K562 (cell line): ENCODE data around the gene RUNX1.

Source experiments
- CBX2 ChIP-seq: fragments of 200-600 bp; sonication (generic); IDR thresholded peaks from one replicate; pipeline ENCODE4 v1.6.1; 2012; ENCODE audit warnings: mild to moderate bottlenecking, low read length, inconsistent platforms; ENCODE audit not compliant: insufficient read depth, poor library complexity, severe bottlenecking
- CBX3 ChIP-seq, 2 experiments: IDR thresholded peaks; 1 replicate in 1 of 2; 2 replicates in 1 of 2; pipeline ENCODE4 v1.6.1; 2012; ENCODE audit warnings: inconsistent platforms in 2 of 2, low read length in 2 of 2, borderline replicate concordance in 1 of 2, control low read depth in 1 of 2
- CTCF ChIP-seq, 3 experiments: IDR thresholded peaks in 2 of 3; conservative IDR thresholded peaks in 1 of 3; 2 replicates each; pipeline ENCODE4 v1.5.1; 2011 to 2012; ENCODE audit warnings: low read length in 3 of 3, mild to moderate bottlenecking in 3 of 3, control low read depth in 2 of 3, improper control_type of control experiment in 1 of 3, inconsistent platforms in 1 of 3, low read depth in 1 of 3, mixed read lengths in 1 of 3, moderate library complexity in 1 of 3; ENCODE audit not compliant: insufficient read depth in 2 of 3
- ETV5 ChIP-seq: sonication (generic); formaldehyde crosslinking; IDR thresholded peaks from 2 replicates; pipeline ENCODE4 v1.4.0; 2020; ENCODE audit warnings: low read depth, mild to moderate bottlenecking, missing genetic modification reagents
- GABPA ChIP-seq: fragments of 200-800 bp; sonication (Bioruptor generic); conservative IDR thresholded peaks from 2 replicates; pipeline ENCODE4 v1.6.1; 2016; ENCODE audit warnings: low read depth, missing genetic modification characterization, missing compliant biosample characterization
- KDM1A ChIP-seq, 2 experiments: fragments of 450-650 bp; IDR thresholded peaks; 2 replicates each; pipeline ENCODE4 v1.6.1; 2016; ENCODE audit warnings: mild to moderate bottlenecking in 2 of 2
- MYC ChIP-seq, 2 experiments: fragments of 250-450 bp in 1 of 2; sonication (Bioruptor Pico) in 1 of 2; IDR thresholded peaks; 2 replicates each; pipeline versions ENCODE4 v1.5.1 to v1.6.1; 2012 to 2021; ENCODE audit warnings: low read depth in 2 of 2, borderline replicate concordance in 1 of 2, improper control_type of control experiment in 1 of 2, low read length in 1 of 2, mild to moderate bottlenecking in 1 of 2, moderate library complexity in 1 of 2
- PHF21A ChIP-seq: fragments of 450-650 bp; IDR thresholded peaks from 2 replicates; pipeline ENCODE4 v1.6.1; 2017; ENCODE audit warnings: low read depth, borderline replicate concordance
- SIN3A ChIP-seq, 2 experiments: fragments of 150-350 bp in 1 of 2; IDR thresholded peaks; 2 replicates each; pipeline ENCODE4 v1.6.1; 2011 to 2016; ENCODE audit warnings: borderline replicate concordance in 2 of 2, low read depth in 2 of 2, low read length in 2 of 2, mild to moderate bottlenecking in 2 of 2, moderate library complexity in 2 of 2; ENCODE audit not compliant: control insufficient read depth in 1 of 2
- TCF7 ChIP-seq: sonication (generic); IDR thresholded peaks from 2 replicates; pipeline ENCODE4 v1.6.1; 2016; ENCODE audit warnings: antibody characterized with exemption, borderline replicate concordance
- TEAD4 ChIP-seq, 2 experiments: sonication (generic) in 1 of 2; formaldehyde crosslinking in 1 of 2; IDR thresholded peaks; 2 replicates each; pipeline versions ENCODE4 v1.6.1 to v1.8.0; 2012 to 2022; ENCODE audit warnings: borderline replicate concordance in 1 of 2, inconsistent platforms in 1 of 2, low read length in 1 of 2, mild to moderate bottlenecking in 1 of 2, missing genetic modification reagents in 1 of 2
- ZBTB17 ChIP-seq: fragments of 450-650 bp; formaldehyde crosslinking; IDR thresholded peaks from 2 replicates; pipeline ENCODE4 v1.4.0; 2020; ENCODE audit warnings: mild to moderate bottlenecking
- ZNF12 ChIP-seq: sonication (generic); formaldehyde crosslinking; IDR thresholded peaks from 2 replicates; pipeline ENCODE4 v1.4.0; 2020; ENCODE audit warnings: mild to moderate bottlenecking, missing genetic modification reagents
- ZNF143 ChIP-seq: sonication (generic); formaldehyde crosslinking; IDR thresholded peaks from 2 replicates; pipeline ENCODE4 v1.9.0; 2022; ENCODE audit warnings: mild to moderate bottlenecking, missing genetic modification reagents

GRCh38 chr21:34788879-34789278 lies 260.2 kb downstream of the RUNX1 start:
- no peak for TF ChIP-seq CTCF (IDR thresholded peaks at IDR 0.05 in 2 of 3, conservative IDR thresholded peaks at IDR 0.05 in 1 of 3; ENCODE audit: insufficient read depth in 2 of 3, low read depth in 1 of 3, low read length in 3 of 3)
- TF ChIP-seq ZBTB17 (CRISPR knock-in tag): no peak
- TF ChIP-seq TCF7: no peak
- no peak for TF ChIP-seq ETV5 (CRISPR knock-in tag)
- TF ChIP-seq SIN3A (IDR thresholded peaks at IDR 0.05; ENCODE audit: borderline replicate concordance in 2 of 2, control insufficient read depth in 1 of 2, low read depth in 2 of 2, low read length in 2 of 2): no peak
- TF ChIP-seq GABPA (tag): no peak
- no peak for TF ChIP-seq ZNF12 (CRISPR knock-in tag)
- no peak for TF ChIP-seq CBX3 (IDR thresholded peaks at IDR 0.05; ENCODE audit: borderline replicate concordance in 1 of 2, low read length in 2 of 2)
- TF ChIP-seq CBX2: no peak
- no peak for TF ChIP-seq PHF21A
- no peak for TF ChIP-seq KDM1A (IDR thresholded peaks at IDR 0.05)
- TF ChIP-seq ZNF143: no peak
- TF ChIP-seq MYC (IDR thresholded peaks at IDR 0.05; ENCODE audit: low read depth, low read length): no peak
- TF ChIP-seq MYC (CRISPR knock-in tag; IDR thresholded peaks at IDR 0.05; ENCODE audit: borderline replicate concordance, low read depth): no peak
- no peak for TF ChIP-seq TEAD4 (IDR thresholded peaks at IDR 0.05; ENCODE audit: low read length)
- TF ChIP-seq TEAD4 (CRISPR knock-in tag; IDR thresholded peaks at IDR 0.05; ENCODE audit: borderline replicate concordance): no peak
